ENCODE measurements around the gene SETX.
"Not testable (repeated sequence)": the region's sequence is repeated elsewhere in the genome, so short reads cannot be mapped to it uniquely, and the experiment has no call there.

SETX gene, protein sequence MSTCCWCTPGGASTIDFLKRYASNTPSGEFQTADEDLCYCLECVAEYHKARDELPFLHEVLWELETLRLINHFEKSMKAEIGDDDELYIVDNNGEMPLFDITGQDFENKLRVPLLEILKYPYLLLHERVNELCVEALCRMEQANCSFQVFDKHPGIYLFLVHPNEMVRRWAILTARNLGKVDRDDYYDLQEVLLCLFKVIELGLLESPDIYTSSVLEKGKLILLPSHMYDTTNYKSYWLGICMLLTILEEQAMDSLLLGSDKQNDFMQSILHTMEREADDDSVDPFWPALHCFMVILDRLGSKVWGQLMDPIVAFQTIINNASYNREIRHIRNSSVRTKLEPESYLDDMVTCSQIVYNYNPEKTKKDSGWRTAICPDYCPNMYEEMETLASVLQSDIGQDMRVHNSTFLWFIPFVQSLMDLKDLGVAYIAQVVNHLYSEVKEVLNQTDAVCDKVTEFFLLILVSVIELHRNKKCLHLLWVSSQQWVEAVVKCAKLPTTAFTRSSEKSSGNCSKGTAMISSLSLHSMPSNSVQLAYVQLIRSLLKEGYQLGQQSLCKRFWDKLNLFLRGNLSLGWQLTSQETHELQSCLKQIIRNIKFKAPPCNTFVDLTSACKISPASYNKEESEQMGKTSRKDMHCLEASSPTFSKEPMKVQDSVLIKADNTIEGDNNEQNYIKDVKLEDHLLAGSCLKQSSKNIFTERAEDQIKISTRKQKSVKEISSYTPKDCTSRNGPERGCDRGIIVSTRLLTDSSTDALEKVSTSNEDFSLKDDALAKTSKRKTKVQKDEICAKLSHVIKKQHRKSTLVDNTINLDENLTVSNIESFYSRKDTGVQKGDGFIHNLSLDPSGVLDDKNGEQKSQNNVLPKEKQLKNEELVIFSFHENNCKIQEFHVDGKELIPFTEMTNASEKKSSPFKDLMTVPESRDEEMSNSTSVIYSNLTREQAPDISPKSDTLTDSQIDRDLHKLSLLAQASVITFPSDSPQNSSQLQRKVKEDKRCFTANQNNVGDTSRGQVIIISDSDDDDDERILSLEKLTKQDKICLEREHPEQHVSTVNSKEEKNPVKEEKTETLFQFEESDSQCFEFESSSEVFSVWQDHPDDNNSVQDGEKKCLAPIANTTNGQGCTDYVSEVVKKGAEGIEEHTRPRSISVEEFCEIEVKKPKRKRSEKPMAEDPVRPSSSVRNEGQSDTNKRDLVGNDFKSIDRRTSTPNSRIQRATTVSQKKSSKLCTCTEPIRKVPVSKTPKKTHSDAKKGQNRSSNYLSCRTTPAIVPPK (N-terminal part only)

DNA sequence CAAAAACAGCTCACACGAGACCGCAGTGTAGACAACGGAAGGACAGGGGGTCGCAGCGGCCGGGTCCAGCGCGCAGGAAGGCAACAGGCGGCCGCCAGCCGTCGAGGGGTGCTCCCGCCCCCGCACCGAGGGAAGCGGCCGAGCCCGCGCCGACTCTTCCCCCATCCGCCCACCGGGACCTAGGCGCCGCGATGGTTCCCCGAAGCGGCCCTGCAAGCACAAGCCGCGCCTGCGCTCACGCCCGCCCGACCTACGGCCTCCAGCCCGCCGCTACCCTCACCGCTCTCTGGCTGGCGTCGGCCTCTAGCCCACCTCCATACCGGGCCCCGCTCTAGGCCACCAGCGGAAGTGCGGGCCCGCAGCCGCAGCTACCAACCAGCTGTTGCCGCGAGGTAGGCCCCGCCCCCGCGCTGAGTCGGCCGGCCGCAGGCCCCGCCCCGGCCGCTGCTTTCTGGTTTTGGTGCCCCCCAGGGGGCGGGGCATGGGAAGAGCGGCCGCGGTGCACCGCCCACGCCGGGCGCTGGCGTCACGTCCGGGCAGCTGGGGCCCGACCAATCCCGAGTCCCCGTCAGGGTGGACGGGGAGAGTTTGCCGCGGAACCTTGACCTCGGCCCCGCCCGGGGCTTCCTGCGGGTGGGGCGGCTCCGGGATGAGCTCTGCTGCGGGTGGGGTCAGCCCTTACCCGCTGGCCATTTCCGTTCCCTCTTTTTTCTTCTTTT is at the start of gene SETX:
Gene SETX (minus strand): TSS at position 350 of the 719 bp plus-strand sequence. CDS start 5,558 bp downstream, outside the sequence.
- peak; percentile 97 for DNase-seq

DNA sequence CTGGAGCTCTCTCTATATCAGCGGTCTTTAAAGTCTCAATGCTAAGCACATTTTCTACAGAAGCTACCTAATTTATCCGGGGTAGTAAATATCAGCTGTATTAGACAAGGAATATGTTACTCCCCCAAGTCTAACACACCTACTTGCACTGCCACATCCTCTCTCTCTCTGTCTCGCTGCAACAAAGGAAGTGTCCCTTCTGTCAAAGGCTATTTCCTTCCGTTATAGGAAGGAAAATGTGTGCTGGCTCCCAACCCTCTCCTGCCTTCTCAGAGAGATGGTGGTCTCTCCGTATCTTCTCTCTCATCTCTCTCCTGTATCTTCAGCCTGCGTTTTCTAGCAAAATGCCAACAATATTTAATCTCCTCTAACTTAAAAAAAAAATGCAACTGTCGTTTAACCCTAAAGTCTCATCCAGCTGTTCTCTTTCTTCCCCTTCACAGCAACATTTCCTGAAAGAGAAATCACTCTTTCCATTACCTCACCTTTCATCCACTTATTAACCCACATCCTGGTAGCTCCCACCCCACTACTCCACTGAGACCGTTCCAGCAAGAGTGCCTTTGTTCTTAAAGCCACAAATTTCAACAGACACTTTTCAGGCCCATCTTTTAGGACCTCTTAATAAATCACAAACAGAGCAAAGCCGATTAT is 49.6 kb upstream of the SETX start:
- DNase-seq = no peak

DNA sequence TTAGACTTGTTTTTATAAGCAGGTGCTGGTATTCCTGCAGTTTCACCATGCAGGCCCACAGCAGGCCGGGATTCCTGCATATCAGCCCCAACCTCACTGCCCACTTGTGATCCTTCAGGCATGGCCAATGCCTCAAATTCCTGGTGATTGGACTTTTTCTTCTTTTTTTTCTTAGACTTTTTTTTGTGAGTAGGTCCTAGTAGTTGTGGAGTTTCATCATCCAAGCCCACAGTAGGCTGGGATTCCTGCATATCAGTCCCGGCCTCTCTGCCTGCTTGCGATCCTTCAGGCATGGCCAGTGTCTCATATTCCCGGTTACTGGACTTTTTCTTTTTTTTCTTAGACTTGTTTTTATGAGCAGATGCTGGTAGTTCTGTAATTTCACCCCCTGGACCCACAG is 47.0 kb upstream of the SETX start:
- DNase-seq = no peak

DNA sequence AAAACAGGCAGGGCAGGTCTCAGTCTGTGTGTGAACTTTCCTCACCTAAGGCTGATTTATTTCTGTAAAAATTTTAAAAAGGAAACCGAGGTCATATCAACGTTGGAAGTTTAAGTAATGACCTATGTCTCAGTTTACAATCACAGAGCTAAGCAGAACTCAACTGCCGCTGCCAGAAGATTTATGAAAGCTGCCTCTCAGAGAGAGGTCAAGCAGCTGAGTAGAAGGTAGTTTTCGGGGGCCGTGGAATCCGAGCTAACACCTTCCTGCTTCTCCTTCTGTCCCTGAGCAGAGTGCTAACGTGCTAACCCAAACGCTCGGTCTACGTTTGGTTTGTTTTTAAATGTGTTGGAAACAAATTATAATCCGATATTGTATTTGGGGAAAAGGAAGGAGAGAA is 40.8 kb upstream of the SETX start:
- DNase-seq = no peak

DNA sequence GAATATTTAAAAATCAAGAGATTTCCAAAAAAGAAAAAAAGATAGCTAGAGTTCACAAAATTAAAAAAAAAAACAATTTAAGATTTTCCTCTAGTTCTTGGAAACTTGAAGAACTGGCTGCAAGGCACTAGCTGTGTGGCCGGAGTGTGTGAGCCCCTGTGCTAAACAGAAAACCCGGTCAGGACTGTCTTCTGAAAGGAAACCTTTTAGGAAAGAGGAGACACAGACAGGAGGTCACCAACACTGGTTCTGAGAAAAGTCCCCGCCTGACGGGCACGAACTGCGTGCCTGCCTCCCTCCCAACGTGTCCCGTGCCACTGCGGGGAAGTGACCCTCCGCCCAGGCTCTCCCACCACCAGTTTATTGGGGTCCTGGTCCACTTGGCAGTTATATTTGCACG is 36.7 kb upstream of the SETX start:
- no peak for DNase-seq

DNA sequence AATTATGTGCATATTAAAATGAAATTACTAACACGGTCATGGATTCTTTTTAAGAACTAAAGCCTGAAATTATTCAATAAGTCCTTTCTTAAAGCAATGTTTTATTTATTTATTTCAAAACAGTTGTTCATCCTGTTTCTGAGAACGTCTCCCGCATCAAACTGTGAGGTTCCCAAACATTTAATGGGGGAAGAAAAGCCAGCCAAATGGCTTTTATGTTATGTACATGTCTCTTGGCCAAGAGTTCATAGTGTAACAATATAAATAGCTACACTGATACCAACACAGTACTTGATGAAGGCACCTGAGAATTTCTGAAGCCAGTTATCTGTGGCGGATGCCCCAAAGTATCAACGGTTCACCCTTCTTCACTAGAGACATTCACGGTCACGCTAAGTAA is 36.2 kb upstream of the SETX start:
- no peak for DNase-seq

DNA sequence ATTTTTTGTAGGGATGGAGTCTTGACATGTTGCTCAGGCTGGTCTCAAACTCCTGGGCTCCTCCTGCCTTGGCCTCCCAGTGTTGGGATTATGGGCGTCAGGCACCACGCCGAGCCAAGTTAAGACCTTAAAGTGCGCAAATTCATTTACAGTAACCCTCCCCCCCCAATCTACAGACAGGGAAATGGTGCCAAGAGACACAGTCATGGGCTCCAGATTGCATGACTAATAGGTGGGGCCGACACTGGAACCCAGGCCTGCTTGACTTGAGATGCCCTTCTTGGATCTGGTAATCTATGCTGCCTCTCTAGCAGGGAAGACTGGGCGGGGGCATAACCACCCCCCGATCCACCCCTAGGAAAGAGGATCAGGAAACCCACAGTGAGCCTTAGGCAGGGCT is 32.3 kb upstream of the SETX start:
- DNase-seq = no peak

DNA sequence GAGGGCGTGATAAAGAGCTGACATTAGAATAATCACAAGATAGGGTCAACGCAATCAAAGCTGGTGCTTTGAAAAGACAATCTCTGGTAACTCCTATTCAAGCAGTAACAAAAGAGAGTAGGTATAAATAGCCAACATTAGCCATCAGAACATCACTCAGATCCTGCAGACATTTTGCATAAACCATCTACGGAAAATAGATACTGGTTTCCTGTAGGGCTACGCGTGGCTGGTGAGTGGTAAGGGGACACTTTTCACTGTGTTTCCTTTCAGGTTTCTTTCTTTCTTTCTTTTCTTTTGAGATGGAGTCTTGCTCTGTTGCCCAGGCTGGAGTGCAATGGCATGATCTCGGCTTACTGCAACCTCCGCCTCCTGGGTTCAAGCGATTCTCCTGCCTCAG is 29.6 kb upstream of the SETX start:
- DNase-seq = no peak

DNA sequence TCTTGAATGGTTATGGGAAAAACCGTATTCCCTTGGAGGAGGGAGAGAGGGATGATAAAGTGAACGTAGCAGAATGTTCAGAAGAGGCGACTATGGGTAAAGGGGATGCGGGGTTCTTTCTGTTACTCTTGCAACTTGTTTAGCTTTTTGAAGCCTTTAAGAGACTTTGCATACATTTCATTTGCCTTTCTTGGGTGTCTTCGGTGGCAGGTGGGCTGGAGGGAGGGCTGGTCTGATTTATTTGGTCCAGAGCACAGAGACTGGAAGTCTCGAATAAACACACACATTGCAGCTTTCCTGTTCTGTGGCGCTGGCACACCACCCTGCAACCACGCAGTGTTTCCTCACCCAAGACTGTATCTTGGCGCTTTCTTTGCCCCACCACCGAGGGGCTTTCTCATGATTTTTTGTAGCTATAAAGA is 28.7 kb upstream of the SETX start:
- no peak for DNase-seq

DNA sequence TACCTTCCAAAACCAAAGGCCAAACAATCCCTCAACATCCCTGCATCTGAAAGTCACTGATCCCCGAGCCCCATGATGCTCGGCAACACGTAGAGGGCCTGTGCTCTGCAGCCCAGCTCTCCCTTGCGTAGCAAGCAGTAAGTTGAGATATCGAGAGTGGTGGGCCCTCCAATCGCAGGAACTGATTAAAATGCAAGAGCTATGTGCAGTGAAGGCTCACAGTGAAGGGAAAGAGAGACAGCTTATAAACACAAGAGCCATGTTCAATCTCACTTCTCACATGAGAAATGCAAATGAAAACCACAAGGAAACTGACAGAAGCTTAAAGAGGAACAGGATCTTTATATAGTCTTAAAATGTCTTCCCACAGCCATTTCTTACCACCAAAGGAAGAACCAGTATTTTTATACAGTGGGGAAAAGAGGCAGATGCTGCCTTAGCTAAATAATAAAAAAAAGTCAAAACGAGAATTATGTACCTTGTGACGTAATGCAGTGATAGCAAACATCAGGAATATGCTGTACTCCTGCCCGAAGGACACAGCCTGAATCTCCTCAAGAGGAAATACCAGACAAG is 27.3 kb upstream of the SETX start:
- DNase-seq = peak; percentile 22

DNA sequence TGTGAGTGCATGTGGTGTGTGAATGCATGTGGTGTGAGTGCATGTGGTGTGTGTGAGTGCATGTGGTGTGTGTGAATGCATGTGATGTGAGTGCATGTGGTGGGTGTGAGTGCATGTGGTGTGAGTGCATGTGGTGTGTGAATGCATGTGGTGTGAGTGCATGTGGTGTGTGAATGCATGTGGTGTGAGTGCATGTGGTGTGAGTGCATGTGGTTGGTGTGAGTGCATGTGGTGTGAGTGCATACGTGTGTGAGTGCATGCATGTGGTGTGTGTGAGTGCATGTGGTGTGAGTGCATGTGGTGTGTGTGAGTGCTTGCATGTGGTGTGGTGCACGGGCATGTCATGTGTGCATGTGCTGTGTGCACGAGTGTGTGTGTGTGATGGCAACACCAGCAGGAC is 23.6 kb upstream of the SETX start:
- not testable (repeated sequence) for DNase-seq

DNA sequence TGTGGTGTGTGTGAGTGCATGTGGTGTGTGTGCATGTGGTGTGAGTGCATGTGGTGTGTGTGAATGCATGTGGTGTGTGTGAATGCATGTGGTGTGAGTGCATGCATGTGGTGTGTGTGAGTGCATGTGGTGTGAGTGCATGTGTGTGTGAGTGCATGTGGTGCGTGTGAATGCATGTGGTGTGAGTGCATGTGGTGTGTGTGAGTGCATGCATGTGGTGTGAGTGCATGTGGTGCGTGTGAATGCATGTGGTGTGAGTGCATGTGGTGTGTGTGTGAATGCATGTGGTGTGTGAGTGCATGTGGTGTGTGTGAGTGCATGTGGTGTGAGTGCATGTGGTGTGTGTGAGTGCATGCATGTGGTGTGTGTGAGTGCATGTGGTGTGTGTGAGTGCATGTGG is 23.0 kb upstream of the SETX start:
- DNase-seq = not testable (repeated sequence)

DNA sequence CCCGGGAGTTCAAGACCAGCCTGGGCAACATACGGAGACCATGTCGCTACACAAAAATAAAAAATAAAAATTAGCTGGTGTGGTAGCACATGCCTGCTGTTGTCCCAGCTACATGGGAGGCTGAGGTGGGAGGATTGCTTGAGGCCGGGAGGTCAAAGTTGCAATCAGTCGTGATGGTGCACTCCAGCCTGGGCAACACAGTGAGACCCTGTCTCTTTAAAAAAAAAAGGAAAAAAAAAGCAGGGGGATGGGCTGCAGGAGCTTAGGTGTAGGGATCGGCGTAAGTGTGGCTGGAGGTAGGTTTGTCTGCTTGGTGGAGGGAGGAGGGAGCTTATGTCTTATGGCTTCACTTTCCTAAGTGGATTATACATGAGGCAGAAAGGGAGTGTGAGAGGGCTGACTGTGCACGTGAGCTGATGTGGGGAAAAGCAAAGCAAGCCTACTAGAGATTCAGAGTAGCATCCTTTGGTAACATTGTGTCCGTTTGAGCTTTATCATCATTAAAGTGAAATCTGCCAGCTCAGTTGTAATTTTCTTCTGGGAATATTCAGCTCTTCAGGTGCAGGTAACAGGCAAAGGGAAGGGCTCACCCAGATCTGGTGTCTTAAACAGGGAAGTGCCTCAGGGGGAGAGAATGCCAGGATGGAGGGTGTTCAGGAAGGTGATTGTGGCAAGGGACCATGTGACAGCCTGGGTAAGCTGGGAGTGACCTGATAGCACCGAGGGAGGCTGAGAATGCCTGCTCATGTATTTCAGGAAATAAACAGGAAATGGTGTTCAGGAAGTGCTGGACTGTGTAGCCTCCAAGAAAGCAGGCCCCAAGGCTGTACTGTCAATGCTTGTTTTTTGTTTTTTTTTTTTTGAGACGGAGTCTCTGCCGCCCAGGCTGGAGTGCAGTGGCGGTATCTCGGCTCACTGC is 17.6 kb upstream of the SETX start:
- peak; percentile 89 for DNase-seq

DNA sequence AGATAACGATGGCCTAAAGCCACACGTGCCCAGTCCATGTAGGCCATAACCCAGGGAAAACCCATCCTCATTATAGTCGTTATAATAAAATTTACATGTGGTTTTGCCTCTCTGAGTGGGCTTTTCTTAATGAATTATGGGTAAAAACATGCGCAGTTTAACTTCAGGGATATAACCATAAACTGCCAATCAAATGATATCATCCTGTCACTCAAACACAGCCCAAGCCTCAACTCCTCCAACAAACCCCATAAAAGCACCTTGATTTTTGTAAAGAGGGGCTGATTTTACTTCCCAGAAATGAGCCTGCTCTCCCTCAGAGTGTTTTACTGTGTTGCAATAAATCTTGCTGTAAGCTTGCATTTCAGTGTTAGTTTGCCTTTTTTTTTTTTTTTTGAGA is 15.8 kb upstream of the SETX start:
- no peak for DNase-seq

DNA sequence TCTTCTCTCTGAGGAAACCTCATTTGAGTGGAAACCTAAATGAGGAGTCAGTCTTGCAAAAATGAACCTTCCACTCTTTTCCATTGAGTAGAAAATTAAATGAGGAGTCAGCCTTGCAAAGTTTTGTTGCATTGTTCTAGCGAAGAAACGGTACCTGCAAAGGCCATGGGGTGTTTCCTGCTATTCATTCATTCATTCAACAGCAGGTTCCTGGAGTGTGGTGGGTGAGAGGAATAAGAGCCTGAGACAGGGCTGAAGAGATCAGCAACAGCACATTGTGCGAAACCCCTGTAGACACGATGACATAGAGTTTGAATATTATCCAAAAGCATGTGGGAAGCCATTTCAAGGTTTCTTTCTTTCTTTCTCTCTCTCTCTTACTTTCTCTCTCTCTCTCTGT is 14.6 kb upstream of the SETX start:
- no peak for DNase-seq

DNA sequence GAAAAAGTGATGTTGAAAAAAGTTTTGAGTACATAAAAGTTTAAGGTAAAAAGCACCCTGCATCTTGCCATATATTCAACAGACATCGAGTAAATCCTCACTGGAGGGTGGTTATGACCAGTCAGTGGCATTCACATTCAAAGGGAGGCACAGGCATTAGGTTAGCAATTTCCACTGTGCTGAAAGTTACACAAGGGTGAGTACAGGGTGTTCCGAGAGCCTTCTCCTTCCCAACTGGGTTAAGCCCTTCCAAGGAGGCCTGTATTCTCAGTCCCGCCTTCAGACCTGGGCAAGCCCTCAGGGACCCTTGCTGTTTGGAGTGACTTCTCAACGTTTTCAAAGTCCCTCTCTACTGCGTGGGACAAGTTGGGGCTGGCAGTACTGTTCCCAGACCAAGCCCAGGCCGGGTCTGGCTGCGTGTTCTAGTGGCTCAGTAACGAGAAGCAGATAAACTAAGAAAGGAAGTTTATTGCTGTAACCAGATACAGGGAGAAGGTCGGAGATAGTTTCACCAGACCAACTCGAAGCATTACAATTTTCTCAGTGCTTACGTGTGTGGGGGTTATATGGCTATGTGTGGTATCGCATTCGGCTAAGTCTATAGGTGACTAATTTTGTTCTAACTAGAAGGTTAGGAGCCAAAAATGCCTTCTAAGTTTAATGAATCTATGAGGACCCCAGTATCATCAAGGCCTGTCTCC is 13.0 kb upstream of the SETX start:
- no peak for DNase-seq

DNA sequence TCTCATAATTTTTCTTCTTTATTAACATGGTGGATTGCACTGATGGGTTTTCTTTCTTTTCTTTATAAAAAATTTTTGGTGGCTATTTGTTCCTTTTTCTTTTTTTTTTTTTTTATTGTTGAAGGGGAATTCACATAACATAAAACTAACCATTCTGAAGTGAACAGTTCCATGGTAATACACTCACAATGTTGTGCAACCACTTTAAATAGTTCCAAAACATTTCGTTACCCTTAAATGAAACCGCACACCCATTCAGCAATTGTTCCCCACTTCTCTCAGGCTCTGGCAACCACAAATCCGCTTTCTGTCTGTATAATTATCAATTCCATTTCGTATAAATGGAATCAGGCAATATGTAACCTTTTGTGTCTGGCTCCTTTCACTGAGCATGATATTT is 11.7 kb upstream of the SETX start:
- no peak for DNase-seq

DNA sequence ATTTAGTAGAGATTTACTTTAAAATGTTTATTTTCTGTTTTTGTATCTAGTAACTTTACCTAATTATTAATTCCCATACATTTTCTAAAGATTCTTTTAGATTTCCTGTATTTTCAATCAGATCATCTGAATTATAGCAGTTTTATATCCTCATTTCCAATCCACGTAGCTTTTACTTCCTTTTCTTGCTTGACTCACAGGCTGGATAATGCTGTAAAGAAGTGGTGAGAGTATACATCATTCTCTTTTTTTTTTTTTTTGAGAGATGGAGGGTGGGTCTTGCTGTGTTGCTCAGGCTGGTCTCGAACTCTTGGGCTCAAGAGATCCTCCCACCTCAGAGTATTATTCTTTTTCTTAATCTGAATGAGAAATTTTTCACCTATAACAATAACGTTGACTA is 11.2 kb upstream of the SETX start:
- DNase-seq = no peak

DNA sequence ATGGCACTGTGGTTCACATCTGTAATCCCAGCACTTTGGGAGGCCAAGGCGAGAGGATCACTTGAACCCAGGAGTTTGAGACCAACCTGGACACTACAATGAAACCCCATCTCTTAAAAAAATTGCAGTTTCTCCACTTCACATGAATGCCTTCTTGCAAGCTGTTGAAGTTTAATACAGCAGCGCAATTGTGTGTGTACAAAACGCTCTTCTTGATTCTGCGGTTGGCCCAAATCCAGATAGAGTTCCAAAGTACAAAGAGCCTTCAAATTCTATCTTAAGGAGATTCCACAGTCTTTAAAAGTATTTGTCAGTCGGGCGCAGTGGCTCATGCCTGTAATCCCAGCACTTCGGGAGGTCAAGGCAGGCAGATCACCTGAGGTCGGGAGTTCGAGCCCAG is 9.3 kb upstream of the SETX start:
- DNase-seq = no peak

DNA sequence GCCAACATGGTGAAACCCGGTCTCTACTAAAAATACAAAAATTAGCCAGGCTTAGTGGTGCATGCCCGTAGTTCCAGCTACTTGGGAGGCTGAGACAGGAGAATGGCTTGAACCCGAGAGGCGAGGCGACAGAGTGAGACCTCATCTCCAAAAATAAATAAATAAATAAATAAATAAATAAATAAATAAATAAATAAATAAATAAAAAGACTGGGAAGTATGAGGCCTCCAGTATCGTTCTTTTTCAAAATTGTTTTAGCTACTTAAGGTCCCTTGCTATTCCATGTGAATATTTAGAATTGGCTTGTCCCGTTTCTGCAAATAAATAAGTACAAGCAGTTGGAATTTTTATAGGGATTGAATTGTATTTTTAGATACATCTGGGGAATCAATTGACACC is 3.0 kb upstream of the SETX start:
- DNase-seq = no peak
